SK-N-MC (cell line): Measurements from ENCODE around the gene GALT.

Experiments used
- EZH2 ChIP-seq: fragments of 200-600 bp; sonication (generic); IDR thresholded peaks from one replicate; pipeline ENCODE4 v1.6.1; 2017; ENCODE audit warnings: antibody characterized with exemption
- POLR2AphosphoS5 ChIP-seq: IDR thresholded peaks from 2 replicates; pipeline ENCODE4 v1.6.1; 2012; ENCODE audit warnings: mild to moderate bottlenecking, low read depth, low read length, borderline replicate concordance

- no peak for TF ChIP-seq EZH2
- TF ChIP-seq POLR2AphosphoS5: no peak
Measured at GRCh38 chr9:34652602-34653000, 6.1 kb downstream of the GALT start.
